Mesangial cell (primary cell): ENCODE data around the gene KIAA0040. TPM values are rescaled to one million over a fixed set of nuclear protein-coding genes. Genes with fewer than 3 reads are reported as not detected.

Experiments
- total RNA-seq: library from RNA; depleted of rRNA; stranded (reverse); fragments of >200 nt; gene quantifications from 2 replicates; pipeline ENCODE4 v1.2.3, GENCODE V29; 2015

Gene KIAA0040
- total RNA-seq = 2.0 and 3.9 TPM in 2 replicates

GRCh38 chr1:175192630-175193526 is at the start of gene KIAA0040:
Gene KIAA0040 (minus strand): TSS chr1:175192776. CDS start chr1:175161013, 31,763 bp downstream.

Other genes starting within 250 kb of the KIAA0040 start
- gene CACYBP, start 192.8 kb downstream of the KIAA0040 start, total RNA-seq = 32.1 and 124 TPM in 2 replicates
- 14.8 and 15.7 TPM in 2 replicates for gene MRPS14, start 169.4 kb downstream of the KIAA0040 start, total RNA-seq
- gene TNN, start 124.9 kb downstream of the KIAA0040 start, total RNA-seq = not detected in 2 replicates